ENCODE measurements around the gene SLC16A3.

DNA sequence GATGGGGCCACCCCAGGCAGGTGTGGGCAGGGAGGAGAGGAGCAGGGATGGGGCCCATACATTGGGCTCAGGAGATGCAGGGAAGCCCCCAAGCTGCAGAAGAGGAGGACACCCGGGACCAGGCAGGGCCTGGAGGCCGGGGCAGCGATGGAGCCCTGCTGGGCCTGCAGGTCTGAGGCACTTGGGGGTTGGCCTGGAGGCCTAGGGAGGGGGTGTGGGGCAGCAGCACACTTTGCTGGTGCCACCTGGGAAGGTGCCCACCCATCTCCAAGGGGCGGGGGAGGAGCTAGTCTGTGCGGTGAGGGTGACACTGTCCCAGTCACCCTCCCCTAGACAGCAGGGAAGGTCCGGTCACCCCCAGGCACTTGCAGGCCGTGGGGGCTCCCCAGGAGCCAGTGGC is 9.8 kb upstream of the SLC16A3 start:
- TF ChIP-seq, protein P1, sequence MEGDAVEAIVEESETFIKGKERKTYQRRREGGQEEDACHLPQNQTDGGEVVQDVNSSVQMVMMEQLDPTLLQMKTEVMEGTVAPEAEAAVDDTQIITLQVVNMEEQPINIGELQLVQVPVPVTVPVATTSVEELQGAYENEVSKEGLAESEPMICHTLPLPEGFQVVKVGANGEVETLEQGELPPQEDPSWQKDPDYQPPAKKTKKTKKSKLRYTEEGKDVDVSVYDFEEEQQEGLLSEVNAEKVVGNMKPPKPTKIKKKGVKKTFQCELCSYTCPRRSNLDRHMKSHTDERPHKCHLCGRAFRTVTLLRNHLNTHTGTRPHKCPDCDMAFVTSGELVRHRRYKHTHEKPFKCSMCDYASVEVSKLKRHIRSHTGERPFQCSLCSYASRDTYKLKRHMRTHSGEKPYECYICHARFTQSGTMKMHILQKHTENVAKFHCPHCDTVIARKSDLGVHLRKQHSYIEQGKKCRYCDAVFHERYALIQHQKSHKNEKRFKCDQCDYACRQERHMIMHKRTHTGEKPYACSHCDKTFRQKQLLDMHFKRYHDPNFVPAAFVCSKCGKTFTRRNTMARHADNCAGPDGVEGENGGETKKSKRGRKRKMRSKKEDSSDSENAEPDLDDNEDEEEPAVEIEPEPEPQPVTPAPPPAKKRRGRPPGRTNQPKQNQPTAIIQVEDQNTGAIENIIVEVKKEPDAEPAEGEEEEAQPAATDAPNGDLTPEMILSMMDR (IDR thresholded peaks at IDR 0.05): no peak
- TF ChIP-seq POLR2A (IDR thresholded peaks at IDR 0.05): no peak
- no peak for TF ChIP-seq POLR2AphosphoS5 (IDR thresholded peaks at IDR 0.05; ENCODE audit: insufficient read depth in 1 of 2, low read depth in 1 of 2)

All from vagina (tissue), 2 donors.